ENCODE measurements around the gene SF3B5.
"Not testable (repeated sequence)": the region's sequence is repeated elsewhere in the genome, so short reads cannot be mapped to it uniquely, and the experiment has no call there.

SF3B5 gene

DNA sequence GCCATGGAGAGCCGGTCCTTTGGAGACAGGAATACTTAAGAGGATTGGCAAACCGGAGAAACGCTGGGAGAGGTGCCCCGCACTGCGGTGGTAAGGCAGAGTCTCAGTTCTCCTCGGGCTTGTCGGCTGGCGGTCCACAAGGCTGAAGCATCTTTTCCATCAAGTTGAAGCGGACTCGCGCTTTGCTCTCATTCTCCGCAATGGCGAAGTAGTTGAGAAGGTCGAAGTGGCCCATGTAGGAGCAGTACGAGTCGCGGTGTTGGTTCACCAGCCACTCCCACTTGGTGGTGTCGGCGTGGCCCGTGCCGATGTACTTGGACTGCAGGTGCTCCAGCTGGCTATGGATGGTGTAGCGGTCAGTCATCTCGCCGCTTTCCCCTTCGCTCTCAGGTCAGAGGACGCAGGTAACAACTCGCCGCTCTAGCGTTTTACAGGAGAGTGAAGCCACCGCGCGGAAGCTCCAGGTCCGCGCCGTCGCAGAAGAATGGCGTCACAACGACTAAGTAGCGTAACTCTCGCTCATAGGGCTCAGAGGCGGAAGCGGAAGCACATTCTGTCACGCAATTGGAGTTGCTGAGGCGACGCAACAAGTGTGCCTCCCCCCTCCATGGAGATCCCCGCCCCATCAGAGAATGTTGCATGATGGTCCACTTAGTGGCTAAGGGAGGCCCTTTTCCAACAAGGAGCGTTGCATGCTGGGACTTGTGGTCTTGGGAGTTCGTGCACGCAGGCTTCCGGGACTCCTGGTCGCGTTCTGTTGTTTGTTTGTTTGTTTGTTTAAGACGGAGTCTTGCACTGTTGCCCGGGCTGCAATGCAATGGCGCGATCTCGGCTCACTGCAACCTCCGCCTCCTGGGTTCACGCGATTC lies at the start of gene SF3B5:
Gene SF3B5, minus strand, starts transcription at position 440 of the 869 bp plus-strand sequence. Its CDS starts 76 bp downstream, at position 364.
- DNase-seq (ENCODE audit: low spot score), result peak; percentile 99

DNA sequence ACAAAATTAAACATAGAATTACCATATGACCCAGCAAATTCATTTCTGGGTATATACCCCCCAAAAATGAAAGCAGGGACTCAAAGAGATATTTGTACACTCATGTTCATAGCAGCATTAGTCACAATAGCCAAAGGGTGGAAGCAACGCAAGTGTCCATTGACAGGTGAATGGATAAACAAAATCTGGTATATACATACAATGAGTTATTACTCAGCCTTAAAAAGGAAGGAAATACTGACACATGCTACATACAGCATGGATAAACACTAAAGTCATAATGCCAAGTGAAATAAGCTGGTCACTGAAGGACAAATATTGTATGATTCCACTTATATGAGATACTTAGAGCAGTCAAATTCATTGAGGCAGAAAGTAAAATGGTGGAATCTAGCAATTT lies 49.6 kb upstream of the SF3B5 start:
- no peak for DNase-seq (ENCODE audit: low spot score)

DNA sequence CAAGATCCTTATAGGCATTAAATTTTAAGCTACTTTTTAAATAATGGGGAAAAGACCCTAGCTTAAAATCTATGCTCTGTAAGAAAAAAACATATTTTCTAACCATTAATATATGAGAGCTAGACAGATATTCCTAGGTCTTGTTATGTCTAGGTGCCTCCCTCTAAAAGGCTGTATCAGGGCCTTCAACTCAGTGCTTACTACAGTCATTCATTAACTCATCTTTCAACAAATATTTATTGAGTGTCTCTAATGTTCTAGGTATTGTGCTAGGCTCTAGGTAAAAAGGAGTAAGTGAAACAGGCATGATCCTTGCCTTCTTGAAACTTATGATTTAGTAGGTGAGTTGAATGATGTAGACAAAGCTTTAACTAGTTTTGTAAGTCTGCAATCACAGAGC lies 48.5 kb upstream of the SF3B5 start:
- DNase-seq (ENCODE audit: low spot score), result no peak

DNA sequence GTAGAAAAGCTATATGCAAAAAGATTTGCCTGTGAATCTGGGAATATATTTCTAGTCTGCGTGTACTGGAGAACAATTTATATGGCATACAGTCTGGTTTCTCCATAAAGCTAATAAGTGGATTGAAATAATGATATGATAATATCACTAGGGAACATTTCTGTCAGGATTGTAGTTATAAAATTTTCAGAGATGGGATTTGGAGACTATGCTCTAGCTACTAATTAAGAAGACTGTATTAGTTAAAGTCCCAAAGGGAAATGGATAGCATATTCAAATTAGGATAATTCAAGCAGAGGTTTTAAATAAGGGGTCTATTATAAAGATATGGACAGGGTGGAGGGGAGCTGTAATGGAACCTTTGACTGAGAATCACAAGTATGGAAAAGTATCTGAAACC lies 47.7 kb upstream of the SF3B5 start:
- no peak for DNase-seq (ENCODE audit: low spot score)

DNA sequence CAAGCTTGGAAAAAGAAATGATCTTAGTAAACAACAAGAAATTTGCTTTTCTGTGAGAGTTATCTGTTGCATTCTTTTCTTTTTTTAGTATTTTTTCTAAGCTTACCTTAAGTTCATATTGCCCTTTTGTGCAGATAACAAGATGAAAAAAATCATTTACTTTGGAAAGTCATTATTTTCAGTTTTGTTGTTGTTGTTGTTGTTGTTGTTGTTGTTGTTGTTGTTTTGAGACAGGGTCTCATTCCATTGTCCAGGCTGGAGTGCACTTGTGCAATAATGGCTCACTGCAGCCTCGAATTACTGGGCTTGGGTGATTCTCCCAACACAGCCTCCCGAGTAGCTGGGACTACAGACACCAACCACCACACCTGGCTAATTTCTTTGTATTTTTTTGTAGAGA lies 46.1 kb upstream of the SF3B5 start:
- no peak for DNase-seq (ENCODE audit: low spot score)

DNA sequence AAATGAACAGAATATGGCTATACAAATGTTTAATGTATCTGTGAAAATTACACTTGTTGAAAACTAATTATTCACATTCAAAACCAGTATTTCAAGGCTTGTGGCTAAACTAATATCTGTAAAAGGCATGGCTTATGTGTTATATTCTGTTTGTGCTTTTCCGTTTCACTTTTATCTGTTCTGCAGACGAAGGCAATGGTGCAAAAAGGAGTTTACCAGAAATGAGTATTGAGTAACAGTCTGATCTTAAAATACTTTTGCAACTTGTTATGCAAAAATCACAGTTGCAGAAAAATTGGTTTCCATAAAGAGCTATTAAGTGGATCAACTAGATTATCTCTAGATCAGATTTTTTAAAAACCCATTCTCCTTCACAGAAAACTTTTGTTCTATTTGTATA lies 45.5 kb upstream of the SF3B5 start:
- DNase-seq (ENCODE audit: low spot score), result no peak

DNA sequence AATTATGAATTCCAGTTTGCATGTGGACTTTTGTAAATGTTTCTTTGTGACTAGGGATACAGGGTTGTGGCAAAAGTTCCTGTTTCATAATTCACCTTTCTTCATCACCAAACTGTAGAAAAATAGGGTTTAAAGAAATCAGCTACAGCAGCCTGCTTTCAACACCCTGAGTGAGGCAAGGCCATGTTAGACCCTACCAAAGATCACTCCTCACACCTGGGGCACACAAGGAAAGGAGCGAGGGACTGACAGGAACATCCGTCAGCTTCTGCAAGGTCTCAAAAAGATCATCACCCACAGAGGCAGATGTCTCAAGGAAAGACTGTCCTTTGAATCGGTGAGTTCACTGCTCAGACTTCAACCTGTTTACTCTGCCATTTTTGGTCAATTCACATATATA lies 44.4 kb upstream of the SF3B5 start:
- no peak for DNase-seq (ENCODE audit: low spot score)

DNA sequence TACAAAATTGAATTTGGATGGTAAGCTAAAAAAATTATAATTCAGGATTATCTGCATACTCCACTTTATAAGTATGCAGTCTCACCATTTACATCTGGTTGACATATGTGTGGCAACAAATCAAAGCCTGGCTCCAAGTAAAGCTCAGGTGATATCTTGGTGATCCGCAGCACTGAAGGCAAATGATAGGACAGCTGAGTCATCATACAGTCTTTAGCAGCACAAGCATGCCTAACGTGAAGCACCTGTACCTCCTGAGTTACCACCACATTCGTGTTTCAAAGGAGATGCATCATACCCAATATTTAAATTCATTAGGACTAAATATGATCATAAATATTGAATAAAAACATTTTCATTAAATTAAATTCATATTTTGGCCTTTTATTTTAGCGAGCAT lies 43.2 kb upstream of the SF3B5 start:
- DNase-seq (ENCODE audit: low spot score), result no peak

DNA sequence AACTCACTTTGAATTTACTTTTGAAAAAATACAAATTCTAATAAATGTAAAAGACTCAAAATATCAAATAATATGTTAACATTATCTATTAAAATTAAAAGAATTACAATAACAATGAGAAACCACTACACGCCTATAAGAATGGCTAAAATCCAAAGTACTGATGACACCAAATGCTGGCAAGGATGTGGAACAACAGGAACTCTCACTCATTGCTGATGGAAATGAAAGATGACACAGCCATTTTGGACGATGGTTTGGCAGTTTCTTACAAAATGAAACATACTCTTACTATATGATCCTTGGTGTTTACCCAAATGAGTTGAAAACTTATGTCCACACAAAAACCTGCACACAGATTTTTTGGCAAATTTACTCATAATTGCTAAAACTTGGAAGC lies 39.4 kb upstream of the SF3B5 start:
- no peak for DNase-seq (ENCODE audit: low spot score)

DNA sequence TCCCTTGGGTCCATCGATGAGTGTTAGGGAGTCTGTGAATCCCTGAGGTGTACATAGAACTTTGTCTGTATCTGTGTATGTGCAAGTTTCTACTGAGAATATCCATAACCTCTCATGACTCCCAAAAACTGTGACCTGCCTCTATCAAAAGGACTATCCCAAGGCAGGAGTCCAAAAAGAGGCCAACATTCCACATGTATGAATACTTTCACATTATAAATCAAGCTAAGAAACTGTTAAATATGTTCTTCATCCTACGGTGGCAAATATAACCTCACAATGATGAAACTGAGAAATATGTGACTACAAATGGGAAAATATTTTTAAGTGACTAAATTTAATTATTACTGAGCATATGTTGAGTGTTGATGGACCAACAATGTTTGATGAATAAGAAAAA lies 38.8 kb upstream of the SF3B5 start:
- DNase-seq (ENCODE audit: low spot score), result no peak

DNA sequence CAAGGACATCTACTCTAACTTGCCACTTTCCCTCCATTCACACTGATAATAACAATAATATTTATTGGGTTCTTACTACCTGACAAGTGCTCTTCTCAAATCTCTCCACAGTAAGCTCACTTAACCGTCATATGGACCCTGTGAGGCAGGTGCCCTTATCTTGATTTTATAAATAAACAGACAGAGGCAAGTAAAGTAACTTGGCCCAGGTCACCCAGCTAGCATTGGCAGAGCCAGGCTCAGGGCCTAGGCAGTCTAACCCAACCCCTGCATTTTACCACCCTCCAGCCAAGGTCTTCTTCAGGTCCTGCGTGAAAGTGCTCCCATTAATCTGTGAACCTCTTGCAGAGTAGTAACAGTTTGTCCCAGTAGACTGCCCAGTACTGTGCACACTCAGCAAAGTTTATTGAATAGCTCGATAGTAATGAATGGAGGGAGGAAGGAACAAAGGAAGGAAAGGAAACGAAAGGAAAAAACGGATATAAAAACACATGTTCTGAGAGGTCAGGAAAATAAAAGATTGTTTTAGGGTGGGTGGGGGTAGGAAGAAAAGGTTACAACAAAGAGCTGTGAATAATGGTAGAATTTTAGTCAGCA lies 38.0 kb upstream of the SF3B5 start:
- DNase-seq (ENCODE audit: low spot score), result no peak

DNA sequence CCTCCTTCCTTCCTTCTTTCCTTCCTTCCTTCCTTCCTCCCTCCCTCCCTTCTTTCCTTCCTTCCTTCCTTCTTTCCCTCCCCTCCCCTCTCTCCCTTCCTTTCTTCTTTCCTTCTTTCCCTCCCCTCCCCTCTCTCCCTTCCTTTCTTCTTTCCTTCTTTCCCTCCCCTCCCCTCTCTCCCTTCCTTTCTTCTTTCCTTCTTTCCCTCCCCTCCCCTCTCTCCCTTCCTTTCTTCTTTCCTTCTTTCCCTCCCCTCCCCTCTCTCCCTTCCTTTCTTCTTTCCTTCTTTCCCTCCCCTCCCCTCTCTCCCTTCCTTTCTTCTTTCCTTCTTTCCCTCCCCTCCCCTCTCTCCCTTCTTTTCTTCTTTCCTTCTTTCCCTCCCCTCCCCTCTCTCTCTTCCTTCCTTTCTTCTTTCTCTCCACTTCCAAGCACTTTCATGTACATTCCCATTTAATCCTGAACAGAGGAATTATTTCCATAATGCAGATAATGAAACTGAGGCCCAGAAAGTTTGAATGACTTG lies 36.9 kb upstream of the SF3B5 start:
- DNase-seq (ENCODE audit: low spot score), result not testable (repeated sequence)

DNA sequence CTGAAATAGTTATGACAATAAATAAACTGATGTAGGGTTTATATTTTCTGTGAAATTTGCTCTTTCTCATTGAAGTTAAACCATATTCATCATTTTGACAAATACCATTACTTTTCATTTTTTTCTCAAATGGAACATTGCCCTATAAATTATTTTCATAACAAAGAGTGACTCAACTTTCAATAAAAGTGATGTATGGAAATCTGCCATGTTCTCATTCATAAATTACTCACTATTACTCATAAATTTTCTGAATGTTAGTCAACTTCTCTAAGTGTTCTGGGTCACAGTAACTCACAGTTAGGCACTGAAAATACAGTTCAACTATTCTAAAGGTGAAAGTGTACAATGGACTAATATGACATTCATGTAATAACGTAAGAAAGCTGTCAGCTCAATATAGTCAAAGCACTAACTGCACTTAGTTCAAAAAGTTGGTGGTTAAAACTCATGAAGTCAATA lies 35.9 kb upstream of the SF3B5 start:
- DNase-seq (ENCODE audit: low spot score), result peak; percentile 62

DNA sequence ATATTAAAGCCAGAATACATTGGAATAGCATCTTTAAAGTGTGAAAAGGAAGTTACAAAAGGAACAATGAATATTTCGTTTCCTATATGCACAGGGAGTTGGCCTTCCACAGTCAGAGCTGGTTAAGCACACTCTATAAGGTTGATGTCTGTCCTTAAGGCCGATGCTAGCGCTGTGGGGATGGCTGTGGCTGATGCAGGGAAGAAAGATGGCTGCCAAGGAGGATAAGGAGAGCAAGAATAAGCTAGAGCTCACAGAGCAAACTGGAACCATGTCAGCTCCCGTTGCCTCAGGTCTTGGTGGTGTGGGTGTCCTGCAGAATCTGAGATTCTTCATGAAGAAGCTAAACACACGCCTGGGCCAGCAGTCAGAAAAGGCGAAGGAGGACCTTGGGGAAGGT lies 34.1 kb upstream of the SF3B5 start:
- DNase-seq (ENCODE audit: low spot score), result no peak

DNA sequence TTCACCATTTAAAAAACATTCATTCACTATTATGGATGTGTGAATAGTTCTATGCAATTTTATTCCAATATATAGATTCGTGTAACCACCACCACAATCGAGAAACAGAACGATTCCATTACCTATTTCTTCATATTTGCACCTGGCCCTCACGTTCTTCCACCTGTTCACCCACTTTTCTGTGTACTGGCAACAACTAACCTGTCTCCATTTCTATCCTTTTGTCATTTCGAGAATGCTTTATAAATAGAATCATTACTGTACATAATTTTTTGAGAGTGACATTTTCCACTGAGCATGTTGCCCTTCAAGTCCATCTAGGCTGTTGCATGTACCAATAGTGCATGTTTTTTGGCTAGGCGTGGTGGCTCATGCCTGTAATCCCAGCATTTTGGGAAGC lies 31.7 kb upstream of the SF3B5 start:
- DNase-seq (ENCODE audit: low spot score), result no peak

DNA sequence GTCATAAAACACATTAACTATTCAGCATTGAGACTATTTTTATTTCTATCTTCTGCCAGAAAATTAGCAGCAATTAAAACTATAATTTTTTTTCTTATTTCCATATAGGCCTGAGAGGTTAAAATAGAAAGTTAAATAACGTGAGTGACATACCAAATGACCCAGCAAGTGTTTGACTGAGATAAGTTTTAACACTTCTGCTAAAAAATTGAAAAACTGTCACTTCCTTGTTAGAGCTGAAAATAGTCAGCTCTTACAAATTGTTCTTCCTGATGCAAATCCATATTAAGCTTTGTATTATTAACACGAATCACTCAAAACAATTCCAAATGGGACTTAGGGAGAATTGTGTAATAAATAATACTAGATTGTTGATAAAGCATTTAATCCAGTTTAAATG lies 28.5 kb upstream of the SF3B5 start:
- no peak for DNase-seq (ENCODE audit: low spot score)

DNA sequence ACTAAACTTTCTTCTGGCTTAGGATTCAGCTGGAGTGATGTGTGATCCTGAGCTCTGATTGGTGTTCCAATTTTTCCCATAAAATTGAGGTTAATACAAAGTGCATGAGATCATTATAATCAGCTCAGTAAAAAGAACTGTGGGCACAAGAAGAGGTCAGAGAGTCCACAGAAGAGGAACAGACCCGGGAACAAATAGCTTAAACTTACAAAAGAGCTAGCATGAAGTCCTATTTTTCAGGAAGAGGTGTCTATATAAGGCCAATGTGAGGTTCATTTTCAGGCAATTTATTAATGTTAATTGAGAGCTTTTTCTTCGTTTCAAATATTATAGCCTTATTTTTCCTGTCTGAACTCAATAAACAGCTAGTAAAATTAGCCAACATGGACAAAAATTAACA lies 28.0 kb upstream of the SF3B5 start:
- DNase-seq (ENCODE audit: low spot score), result no peak

DNA sequence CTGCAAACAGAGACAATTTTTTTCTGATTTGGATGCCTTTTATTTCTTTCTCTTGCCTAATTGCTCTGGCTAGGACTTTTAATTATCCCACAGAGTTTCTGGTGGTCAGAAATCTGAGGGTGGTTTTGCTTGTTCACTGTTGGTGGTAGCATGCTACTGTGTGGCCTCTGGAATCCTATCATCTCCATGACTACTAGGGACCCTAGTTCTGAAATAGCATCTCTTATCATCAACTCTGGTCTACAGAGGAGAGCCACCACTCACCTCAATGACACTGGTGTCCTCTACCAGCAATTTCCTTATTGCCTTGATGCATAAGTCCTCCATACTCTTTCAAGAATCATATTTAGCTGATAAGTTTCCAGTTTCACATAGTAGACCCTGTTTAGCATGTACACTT lies 27.5 kb upstream of the SF3B5 start:
- DNase-seq (ENCODE audit: low spot score), result no peak

DNA sequence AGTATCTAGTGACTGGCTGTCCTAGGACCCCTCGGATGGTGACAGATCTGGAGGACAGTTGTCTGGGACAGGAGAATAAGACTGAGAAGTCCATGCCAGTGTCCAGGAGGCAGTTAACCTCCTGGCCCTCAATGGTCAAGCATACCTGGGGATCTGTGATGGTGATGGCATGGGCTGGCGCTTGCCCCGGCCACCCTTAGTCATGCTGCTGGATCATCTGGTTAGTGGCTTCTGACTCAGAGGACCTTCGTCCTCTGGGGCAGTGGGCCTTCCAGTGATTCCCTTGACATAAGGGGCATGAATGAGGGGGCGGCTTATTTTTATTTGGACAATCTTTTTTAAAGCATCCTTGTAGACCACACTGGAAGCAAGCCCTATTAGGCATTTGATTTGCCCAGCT lies 24.0 kb upstream of the SF3B5 start:
- DNase-seq (ENCODE audit: low spot score), result no peak

DNA sequence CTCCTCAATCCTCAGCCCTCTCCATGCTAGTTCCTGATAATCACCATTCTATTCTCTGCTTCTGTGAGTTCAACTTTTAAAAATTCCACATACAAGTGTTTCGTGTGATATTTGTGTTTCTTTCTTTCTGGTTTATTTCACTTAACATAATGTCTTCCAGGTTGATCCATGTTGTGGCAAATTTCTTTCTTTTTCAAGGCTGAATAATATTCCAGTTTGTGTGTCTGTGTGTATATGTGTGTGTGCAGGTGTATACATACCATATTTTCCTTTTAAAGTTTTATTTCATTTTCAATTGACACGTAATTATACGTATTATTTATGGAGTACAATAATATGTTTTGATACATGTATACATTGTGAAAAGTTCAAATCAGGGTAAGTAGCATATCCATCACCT lies 19.8 kb upstream of the SF3B5 start:
- DNase-seq (ENCODE audit: low spot score), result no peak

DNA sequence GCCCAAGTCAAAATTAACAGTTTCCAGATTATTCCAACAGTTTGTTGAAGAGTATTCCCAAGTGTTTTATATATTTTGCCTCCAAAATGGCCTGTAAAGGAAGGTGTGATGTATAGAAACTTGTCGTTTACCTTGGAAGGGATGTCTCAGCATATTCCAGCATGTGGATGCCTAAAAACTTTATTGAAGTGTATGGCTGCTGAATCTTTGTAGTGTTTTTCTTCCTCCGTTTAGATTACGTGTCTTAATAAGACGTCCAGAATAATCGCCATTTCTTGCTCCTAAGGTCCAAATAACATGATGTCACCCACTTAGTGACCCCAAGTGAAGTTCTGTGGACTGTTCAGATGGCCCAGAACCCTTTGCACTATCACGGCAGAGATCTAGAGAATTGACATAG lies 18.0 kb upstream of the SF3B5 start:
- no peak for DNase-seq (ENCODE audit: low spot score)

DNA sequence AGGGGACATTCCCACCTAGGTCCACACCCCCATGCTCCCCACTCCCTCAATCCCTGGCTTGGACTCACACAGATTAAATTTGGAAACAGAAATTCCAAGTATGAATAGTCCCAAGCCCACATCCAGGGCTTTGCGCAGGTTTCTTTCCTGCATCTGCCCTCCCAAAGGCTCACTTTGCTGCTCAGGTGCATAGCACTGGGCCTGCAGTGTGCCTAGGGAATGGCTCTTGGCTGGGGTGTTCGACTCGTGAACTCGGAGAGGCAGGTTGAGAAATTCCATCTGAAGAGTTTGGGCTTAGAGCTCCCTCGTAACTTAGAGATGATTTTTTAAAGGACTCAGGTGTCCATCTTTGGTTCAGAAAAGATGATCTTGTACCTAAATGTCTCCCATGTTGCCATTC lies 14.8 kb upstream of the SF3B5 start:
- no peak for DNase-seq (ENCODE audit: low spot score)

DNA sequence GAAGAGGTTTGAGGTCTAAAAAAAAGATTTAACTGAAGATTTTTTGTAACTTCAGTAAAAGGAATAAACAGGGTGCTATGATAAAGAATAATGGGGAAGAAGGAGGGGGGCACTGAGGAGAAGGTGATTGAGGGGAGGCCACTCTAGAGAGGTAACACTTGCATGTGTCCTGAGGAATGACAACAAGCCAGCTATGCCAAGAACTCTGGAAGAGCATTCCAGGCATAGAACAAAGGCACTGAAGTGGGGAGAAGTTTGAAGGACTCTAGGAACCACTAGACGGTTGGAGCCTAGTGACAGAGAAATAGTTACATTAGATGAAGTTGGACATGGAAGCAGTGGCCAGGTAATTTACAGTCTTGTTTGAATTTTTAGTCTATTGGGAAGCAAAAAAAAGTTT lies 10.8 kb upstream of the SF3B5 start:
- no peak for DNase-seq (ENCODE audit: low spot score)

All from LoVo (cell line).